ENCODE measurements around the gene ZMPSTE24.

ZMPSTE24 gene

DNA sequence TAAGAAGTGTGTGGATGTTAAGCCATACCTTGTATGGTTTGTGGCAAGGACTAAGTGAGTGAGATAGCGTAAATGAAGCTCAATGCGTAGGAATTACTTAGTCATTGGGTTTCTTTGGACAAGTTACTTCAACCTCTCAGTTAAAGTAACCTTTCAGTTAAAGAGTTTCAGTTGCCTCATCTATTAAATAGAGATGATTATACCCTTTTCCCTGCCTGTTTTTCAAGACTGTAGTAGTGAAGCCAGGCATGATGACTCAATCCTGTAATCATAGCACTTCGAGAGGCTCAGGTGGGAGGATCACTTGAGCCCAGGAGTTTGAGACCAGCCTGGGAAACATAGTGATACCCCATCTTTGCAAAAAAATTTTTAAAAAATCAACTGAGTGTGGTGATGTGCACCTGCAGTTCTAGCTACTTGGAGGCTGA is 6.3 kb downstream of the ZMPSTE24 start:
- DNase-seq = no peak

- no peak for DNase-seq
These were observed 7.3 kb downstream of the ZMPSTE24 start for GRCh38 chr1:40265298-40265697.

DNA sequence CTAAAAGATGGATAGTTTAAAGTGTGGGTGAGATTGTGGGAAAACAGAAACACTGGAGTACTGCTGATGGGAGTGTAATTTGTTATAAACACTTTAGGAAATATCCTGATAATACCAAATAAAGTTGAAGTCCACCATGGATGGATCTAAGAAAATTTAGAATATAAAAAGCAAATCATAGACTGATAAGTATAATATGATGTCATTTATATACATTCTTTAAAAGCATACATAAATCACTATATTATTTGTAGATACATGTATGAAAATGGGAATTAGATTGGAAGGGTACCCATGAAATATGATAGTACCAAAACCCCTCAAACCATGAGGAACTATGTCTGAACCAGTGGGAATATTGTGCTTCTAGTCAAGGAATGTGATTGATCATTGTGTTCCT is 7.9 kb downstream of the ZMPSTE24 start:
- no peak for DNase-seq

- no peak for DNase-seq
These were observed 8.9 kb downstream of the ZMPSTE24 start for GRCh38 chr1:40266786-40267535.

GRCh38 chr1:40267767-40268187 is 9.7 kb downstream of the ZMPSTE24 start:
- DNase-seq = no peak

DNA sequence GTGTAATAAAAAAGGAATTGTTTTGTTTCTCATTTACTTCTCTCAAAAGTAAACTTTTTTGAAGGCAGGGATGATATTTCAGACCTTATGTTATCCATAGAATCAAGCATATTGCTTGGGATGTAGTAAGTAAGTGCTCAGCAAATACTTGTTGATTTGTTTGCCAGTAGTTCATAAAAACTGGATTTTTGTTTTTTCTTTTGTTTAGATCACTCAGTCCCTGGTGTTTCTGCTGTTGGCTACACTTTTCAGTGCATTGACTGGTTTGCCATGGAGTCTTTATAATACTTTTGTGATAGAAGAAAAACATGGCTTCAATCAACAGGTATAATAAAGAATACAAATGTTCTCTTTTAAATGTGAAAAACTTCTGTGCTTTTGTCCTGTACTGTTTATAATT is 10.2 kb downstream of the ZMPSTE24 start:
- DNase-seq = no peak

DNA sequence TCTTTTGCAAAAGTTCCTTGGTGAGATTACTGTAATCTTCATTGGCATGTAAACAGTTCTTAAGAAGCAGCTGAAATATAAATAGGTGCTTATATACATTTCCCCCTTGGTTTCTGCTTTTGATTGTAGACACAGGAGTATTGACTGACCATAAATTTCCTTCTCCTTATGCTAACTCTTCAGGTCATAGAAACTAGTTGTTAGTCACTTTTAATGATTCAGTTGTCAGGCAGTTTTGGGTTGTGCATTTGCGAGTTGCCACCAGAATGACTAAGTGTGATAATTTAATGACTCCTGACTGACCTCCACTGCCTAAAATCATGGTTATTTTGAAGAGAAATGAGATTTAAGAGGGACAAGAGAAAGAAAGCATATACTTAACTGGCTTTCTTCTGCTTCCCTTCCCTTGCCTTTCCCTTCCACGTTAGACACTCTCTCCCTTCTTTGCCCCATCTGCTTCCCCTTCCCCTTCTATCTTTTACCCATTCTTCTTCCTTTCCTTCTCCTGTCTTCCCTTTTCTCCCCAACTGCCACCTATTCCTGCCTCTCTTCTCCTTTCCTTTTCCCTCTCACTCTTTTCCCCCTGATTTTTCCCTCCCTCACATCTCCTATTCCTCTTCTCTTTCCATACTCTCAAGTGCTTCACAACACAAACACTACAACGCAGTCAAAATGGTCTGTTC is 12.3 kb downstream of the ZMPSTE24 start:
- DNase-seq = no peak

DNA sequence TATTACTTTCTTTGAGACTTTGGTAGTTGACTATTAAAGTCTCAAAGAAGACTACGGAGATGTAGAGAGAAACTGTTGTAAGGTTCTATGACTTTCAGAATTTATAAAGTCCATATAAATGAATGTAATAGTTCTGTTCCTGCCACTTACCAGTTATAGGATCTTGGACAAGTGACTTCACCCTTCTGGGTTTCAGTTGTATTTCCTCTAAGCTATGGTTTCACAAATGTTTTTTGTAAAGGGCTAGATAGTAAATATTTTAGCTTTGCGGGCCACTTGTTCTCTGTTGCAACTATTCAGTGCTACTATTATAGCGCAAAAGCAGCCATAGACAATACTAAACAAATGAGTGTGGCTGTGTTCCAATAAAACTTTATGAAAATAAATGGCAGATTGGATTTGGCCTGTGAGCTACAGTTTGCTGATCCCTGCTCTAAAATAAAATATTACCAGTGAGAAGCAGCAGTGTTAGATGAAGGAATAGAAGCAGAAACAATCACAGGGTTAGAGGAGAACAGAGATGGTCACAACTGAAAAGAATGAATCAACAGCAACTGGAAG is 14.7 kb downstream of the ZMPSTE24 start:
- DNase-seq = no peak

DNA sequence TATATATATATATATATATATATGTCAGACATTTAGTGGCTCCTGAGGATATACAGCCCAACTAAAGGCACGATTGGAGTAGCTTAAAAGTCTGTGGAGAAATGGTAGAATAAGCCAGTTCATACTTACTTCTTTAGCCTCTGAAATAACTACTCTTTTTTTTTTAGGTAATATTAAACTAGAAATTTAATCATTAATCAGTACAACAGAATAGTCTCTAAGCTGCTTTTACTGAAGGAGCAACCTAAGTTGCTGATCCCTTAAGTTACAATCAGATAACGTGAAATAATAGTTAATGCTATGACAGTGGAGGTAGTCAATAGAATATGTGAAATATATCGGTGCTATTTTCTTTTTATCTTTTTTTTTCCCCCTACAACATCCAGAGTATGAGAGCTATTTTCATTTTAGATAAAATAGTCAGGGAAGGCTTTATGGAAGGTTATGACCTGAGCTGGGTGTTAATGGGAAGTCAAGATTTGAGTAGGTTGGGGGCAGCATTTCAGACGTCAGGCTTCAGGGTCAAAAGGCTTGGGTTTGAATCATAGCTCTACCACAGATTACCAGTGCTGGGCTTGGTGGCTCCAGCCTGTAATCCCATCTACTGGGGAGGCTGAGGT is 15.6 kb downstream of the ZMPSTE24 start:
- DNase-seq = no peak

- no peak for DNase-seq
These were observed 16.3 kb downstream of the ZMPSTE24 start for GRCh38 chr1:40274331-40274730.

DNA sequence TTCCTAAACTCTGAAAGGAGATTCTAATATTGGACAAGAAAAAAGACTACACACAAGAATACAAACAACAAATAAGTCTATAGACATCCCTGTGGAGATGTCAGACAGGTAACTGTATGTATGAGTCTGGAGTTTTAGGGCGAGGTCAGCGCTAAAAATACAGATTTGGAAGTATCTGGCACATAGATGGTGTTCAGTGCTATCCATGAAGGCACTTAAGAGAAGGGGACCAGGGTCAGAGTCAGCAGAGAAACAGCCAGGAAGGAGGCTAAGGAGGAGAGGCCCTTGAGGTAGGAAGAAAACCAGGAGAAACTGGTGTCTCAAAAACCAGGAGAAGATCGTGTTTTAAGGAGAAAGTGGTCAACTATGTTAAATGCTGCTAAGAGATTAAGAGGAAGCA is 18.1 kb downstream of the ZMPSTE24 start:
- no peak for DNase-seq

GRCh38 chr1:40281853-40282252 is 23.8 kb downstream of the ZMPSTE24 start:
- no peak for DNase-seq

- no peak for DNase-seq
These were observed 33.3 kb downstream of the ZMPSTE24 start for GRCh38 chr1:40291293-40291692.

- DNase-seq = no peak
These were observed 41.6 kb downstream of the ZMPSTE24 start for GRCh38 chr1:40299366-40300248.

GRCh38 chr1:40300249-40300567 is 42.2 kb downstream of the ZMPSTE24 start:
- no peak for DNase-seq

- no peak for DNase-seq
These were observed 42.6 kb downstream of the ZMPSTE24 start for GRCh38 chr1:40300651-40301050.

- no peak for DNase-seq
These were observed 43.0 kb downstream of the ZMPSTE24 start for GRCh38 chr1:40301066-40301465.

DNA sequence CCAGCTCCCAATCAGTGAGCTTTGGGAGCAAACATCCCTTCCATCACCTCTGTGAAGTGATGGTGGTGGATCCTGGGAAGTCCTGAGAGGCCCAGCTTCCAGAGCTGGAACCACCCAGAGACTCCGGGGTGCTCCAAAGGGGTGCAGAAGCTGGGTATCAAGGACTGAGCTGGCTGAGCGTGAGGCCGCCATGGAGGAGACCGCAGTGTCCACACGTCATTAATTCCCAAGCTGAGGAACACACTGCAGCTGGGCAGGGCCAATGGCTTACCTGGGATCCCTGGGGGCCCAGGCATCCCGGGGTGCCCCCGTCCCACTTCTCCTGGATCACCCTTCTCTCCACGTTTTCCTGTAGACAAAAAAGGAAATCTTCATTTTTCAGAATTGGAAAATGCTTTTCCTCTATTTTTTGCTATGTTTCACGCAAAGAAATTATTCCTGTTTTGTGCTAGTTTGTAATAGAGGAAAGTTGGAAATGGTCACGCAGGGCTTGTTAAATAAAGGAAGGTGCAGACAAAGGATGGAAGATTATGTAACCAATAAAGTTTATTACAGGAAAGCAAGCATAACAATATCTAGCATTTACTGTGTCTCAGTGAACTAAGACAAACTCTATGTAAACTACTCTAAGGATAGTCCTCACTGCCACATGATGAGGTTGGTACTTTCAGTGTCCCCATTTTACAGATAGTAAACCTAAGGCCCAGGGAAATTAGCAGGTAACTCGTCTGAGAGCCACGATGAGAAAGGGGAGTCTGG is 43.7 kb downstream of the ZMPSTE24 start:
- DNase-seq = no peak

DNA sequence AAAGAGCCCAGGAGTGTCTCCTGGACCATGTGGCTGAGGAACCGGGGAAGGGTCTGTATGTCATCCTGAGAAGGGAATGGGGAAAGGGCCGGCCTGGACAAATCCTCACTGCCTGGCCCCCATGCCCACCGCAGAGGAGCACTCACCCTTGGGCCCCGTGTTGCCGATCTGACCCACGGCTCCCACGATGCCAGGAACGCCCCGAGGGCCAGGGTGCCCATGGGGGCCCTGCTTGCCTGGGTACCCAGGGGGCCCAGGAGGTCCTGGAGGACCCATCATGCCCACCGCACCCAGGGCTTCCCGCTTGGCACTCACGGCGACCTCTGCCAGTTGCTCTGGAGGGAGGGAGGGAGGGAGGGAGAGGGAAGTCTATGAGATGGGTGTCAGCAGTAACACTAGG is 44.4 kb downstream of the ZMPSTE24 start:
- no peak for DNase-seq

DNA sequence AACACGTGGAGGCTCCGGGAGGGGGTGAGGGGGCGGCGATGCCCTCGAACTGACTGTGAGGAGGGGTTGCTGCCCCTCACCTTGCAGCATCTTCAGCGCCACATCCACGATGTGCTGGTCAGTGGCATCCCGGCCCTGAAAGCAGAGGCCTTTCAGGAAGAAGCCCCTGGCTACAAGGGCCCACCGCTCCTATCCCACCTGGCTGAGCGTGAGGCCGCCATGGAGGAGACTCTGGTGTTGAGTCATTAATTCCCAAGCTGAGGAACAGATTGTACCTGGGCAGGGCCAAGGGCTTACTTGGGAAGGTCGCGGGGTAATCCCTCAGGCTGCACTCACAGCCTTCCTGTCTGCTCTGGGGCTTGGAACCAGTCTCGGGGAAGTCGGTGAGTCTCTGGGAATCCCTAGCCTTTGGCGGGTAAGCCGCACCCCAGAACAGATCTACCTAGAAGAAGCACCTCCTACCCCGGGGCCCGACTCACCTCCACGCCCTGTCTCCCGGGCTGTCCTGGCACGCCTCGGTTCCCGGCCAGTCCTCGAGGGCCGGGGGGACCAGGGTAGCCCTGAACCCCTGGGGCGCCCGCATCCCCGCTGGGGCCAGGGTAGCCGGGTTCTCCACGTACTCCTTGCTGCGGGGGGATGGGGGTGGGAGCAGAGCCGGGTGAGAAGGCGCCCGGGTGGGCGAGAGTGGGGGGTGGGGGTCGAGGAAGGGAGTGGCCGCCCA is 45.2 kb downstream of the ZMPSTE24 start:
- no peak for DNase-seq

- DNase-seq = no peak
These were observed 45.8 kb downstream of the ZMPSTE24 start for GRCh38 chr1:40303790-40304189.
